Endothelial cell of umbilical vein (primary cell): Measurements from ENCODE around the gene SUFU. TPM values are rescaled to one million over a fixed set of nuclear protein-coding genes. Genes with fewer than 3 reads are reported as not detected.

Experiments
- BruUV-seq: library from RNA; stranded (reverse); fragments of 400-500 nt; replicated peaks from 2 replicates; lab custom pipeline; 2021; lab: Mats Ljungman, UMichigan
- CTCF ChIA-PET: fragments of 300-600, 350-600 bp; sonication (Branson Sonifier 250); formaldehyde crosslinking; loops from one replicate; lab custom pipeline; 2021; ENCODE audit warnings: antibody characterized with exemption, inconsistent platforms; lab: Charles Lee
- POLR2A ChIA-PET: fragments of 300-600, 350-600 bp; sonication (Branson Sonifier 250); formaldehyde crosslinking; loops from one replicate; lab custom pipeline; 2021; ENCODE audit warnings: antibody characterized with exemption, inconsistent platforms; lab: Charles Lee
- DNase-seq: peaks from one replicate; pipeline ENCODE4 v3.0.0-alpha.2; 2011; ENCODE audit warnings: low read depth, low spot score
- FAIRE-seq: peaks from 2 replicates; lab custom pipeline; 2011; peaks lifted over from hg19 to GRCh38; lab: Jason Lieb, UNC
- H2AFZ ChIP-seq: 2 replicates; pipeline ENCODE4 v1.6.0; 2012; ENCODE audit warnings: low read depth, low read length, control low read depth, inconsistent platforms
- H3K27ac ChIP-seq: 2 replicates; pipeline ENCODE4 v1.5.1; 2011; ENCODE audit warnings: low read depth, mild to moderate bottlenecking, control low read depth, low read length, moderate library complexity; ENCODE audit not compliant: insufficient read depth
- H3K27me3 ChIP-seq, 2 experiments: 2 replicates each; pipeline versions ENCODE4 v1.6.0 to v1.6.1; 2011; ENCODE audit warnings: low read length in 2 of 2, mixed read lengths in 1 of 2; ENCODE audit not compliant: control insufficient read depth in 2 of 2, insufficient read depth in 2 of 2
- H3K36me3 ChIP-seq, 2 experiments: 2 replicates in 1 of 2; 3 replicates in 1 of 2; pipeline ENCODE4 v1.5.1; 2011; ENCODE audit warnings: low read length in 2 of 2, mild to moderate bottlenecking in 1 of 2, moderate library complexity in 1 of 2; ENCODE audit not compliant: control insufficient read depth in 2 of 2, insufficient read depth in 2 of 2; ENCODE audit errors: extremely low read depth in 1 of 2
- H3K4me1 ChIP-seq: 3 replicates; pipeline ENCODE4 v1.5.1; 2011; ENCODE audit warnings: mild to moderate bottlenecking, low read length; ENCODE audit not compliant: control insufficient read depth, insufficient read depth; ENCODE audit errors: extremely low read depth
- H3K4me2 ChIP-seq: 2 replicates; pipeline ENCODE4 v1.6.1; 2011; ENCODE audit warnings: low read length, control low read depth, mixed read lengths; ENCODE audit not compliant: insufficient read depth
- H3K4me3 ChIP-seq, 3 experiments: fragments of 200-600 bp in 1 of 3; sonication (generic), shearing (Covaris generic) in 1 of 3; replicated peaks in 1 of 3; 2 replicates each; pipeline ENCODE4 v1.5.1; 2011 to 2016; ENCODE audit warnings: control low read depth in 3 of 3, low read length in 3 of 3, mild to moderate bottlenecking in 2 of 3, inconsistent platforms in 1 of 3, low read depth in 1 of 3, moderate library complexity in 1 of 3; ENCODE audit not compliant: insufficient read depth in 1 of 3
- H3K79me2 ChIP-seq: 2 replicates; pipeline ENCODE4 v1.6.0; 2012; ENCODE audit warnings: low read length, inconsistent platforms; ENCODE audit not compliant: control insufficient read depth, insufficient read depth
- H3K9ac ChIP-seq: replicated peaks from 2 replicates; pipeline ENCODE3; 2011; ENCODE audit warnings: low read length, control low read depth; ENCODE audit not compliant: insufficient read depth; ENCODE audit errors: extremely low read depth
- H3K9me1 ChIP-seq: replicated peaks from 3 replicates; pipeline ENCODE4 v1.6.0; 2011; ENCODE audit warnings: mild to moderate bottlenecking, low read length; ENCODE audit not compliant: control insufficient read depth, insufficient read depth; ENCODE audit errors: extremely low read depth
- H3K9me3 ChIP-seq: replicated peaks from 2 replicates; pipeline ENCODE4 v1.5.1; 2012; ENCODE audit warnings: low read length, inconsistent platforms; ENCODE audit not compliant: control insufficient read depth, insufficient read depth
- H4K20me1 ChIP-seq: replicated peaks from 2 replicates; pipeline ENCODE3; 2011; ENCODE audit warnings: mild to moderate bottlenecking, low read length; ENCODE audit not compliant: control insufficient read depth, insufficient read depth; ENCODE audit errors: extremely low read depth
- EZH2 ChIP-seq: IDR thresholded peaks from 2 replicates; pipeline ENCODE4 v1.6.1; 2012; ENCODE audit warnings: borderline replicate concordance, low read depth, mild to moderate bottlenecking, moderate library complexity, low read length, inconsistent platforms; ENCODE audit not compliant: severe bottlenecking
- FOS ChIP-seq: IDR thresholded peaks from 2 replicates; pipeline ENCODE4 v1.6.1; 2011; ENCODE audit warnings: mild to moderate bottlenecking, low read length, moderate library complexity, borderline replicate concordance; ENCODE audit not compliant: insufficient read depth
- GATA2 ChIP-seq: IDR thresholded peaks from 2 replicates; pipeline ENCODE4 v1.7.0; 2011; ENCODE audit warnings: low read depth, mild to moderate bottlenecking, moderate library complexity, mixed read lengths, low read length; ENCODE audit not compliant: insufficient read length, insufficient read depth
- JUN ChIP-seq: IDR thresholded peaks from 2 replicates; pipeline ENCODE4 v1.6.1; 2011; ENCODE audit warnings: borderline replicate concordance, low read depth; ENCODE audit not compliant: insufficient read length, insufficient read depth
- MYC ChIP-seq: IDR thresholded peaks from one replicate; pipeline ENCODE4 v1.6.1; 2011; ENCODE audit warnings: mild to moderate bottlenecking, low read depth, low read length
- POLR2A ChIP-seq: IDR thresholded peaks from 2 replicates; pipeline ENCODE4 v1.6.1; 2012; ENCODE audit warnings: low read depth, mild to moderate bottlenecking, control low read depth, low read length
- POLR2AphosphoS5 ChIP-seq: IDR thresholded peaks from 2 replicates; pipeline ENCODE4 v1.6.1; 2012; ENCODE audit warnings: low read depth, mild to moderate bottlenecking, control low read depth, low read length, moderate library complexity; ENCODE audit not compliant: insufficient read depth
- dilution Hi-C: fragments of 300-500 bp; cut with MboI; formaldehyde crosslinking; loops from one replicate; pipeline ENCODE4 v1.15.0; 2019; ENCODE audit warnings: low sequenced_read_pairs; ENCODE audit not compliant: extremely low pct_ligation_motif_present
- intact Hi-C: fragments of 100-400 bp; cut with micrococcal nuclease; formaldehyde crosslinking; loops from one replicate; pipeline ENCODE4 v1.10.0; 2022
- polyA plus RNA-seq, 4 experiments: library from polyadenylated mRNA; depleted of rRNA in 3 of 4; stranded (reverse) in 3 of 4; unstranded in 1 of 4; fragments of >200 nt; gene quantifications; 2 replicates each; pipeline versions ENCODE4 v1.2.1 to v1.2.3, GENCODE V29; 2011 to 2012; ENCODE audit warnings: missing spikeins in 1 of 4
- total RNA-seq: library from RNA; stranded (reverse); gene quantifications from 2 replicates; pipeline ENCODE4 v1.2.3, GENCODE V29; 2021
- TF ChIP-seq, protein P1 (sequence below), 2 donors: IDR thresholded peaks; 1 replicate in 1 of 2; 2 replicates in 1 of 2; pipeline ENCODE4 v1.5.1; 2011; ENCODE audit warnings: low read length in 2 of 2, mild to moderate bottlenecking in 2 of 2, moderate library complexity in 2 of 2, control low read depth in 1 of 2, inconsistent platforms in 1 of 2, low read depth in 1 of 2; ENCODE audit not compliant: insufficient read depth in 1 of 2; ENCODE audit errors: extremely low read depth in 1 of 2
- TF ChIP-seq, protein P2 (sequence below): IDR thresholded peaks from 2 replicates; pipeline ENCODE4 v1.6.1; 2011; ENCODE audit not compliant: insufficient read depth, insufficient read length

SUFU gene
- total and polyA plus RNA-seq, 2 donors (not counting 3 experiments of a cell fraction or from before 2014, with no cell fraction given), result 10.1 to 16.3 TPM

DNA sequence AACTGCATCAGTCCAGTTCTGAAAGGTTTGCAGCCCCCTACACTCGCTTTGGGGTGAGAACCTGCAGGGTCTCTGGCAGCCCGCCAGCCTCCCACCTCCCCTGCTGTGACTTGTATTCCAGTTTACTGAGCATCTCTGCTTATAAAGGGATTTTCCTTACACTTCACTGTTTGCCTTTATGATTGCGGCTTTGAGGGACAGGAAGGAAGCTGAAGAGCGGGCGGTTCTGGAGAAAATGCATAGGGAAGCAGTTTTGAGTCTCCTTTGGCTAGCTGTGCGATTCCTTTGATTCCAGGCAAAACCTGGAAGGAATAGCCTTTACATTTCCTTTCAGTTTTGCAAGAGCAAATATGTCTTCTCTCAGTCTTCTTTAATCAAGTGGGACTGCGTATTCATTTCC lies 75.6 kb downstream of the SUFU start:
- H3K4me2 ChIP-seq, result peak overlapping the region; percentile 2
- CTCF ChIA-PET, result interaction anchor here (0.8 to 6.6 kb wide), 9 partner anchors 17 to 410 kb away, joined by 3 to 261 read pairs (median 4); partner anchors contain the start of genes ACTR1A and SUFU
- BruUV-seq, result no TSS peak

DNA sequence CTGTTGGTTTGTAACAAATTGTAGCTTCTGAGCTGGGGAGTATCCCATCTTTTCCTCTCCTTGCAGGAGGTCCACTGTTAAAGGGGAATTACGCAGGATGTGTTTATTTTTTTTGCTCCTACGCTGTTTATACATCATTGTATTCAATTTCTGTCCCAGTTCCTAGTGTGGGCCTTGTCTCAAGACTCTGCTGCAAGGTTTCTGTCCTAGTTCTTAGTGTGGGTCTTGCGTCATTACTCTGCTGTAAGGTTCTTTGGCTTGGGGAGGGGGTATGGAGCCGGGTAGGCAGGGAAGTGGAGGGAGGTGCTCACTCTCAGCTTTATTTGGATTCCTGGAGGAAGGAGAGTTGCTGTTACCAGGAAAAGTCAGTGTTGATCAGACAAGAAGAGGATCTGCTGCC lies 76.5 kb downstream of the SUFU start:
- no peaks in the 10 kb centered on the region for H4K20me1 ChIP-seq
- no peaks in the 10 kb centered on the region for H3K27me3 ChIP-seq
- dilution Hi-C loops, result no loop called here
- no peak overlapping the region for H3K4me3 ChIP-seq
- H3K9ac ChIP-seq, result no peak overlapping the region
- intact Hi-C loops, result loop anchor here (5.0 to 10.0 kb wide), 2 partner anchors 348 to 415 kb away; no protein-coding TSS in a partner anchor
- no peak overlapping the region for H2AFZ ChIP-seq
- no peak overlapping the region for H3K27ac ChIP-seq
- no peaks in the 10 kb centered on the region for H3K36me3 ChIP-seq
- ChIA-PET CTCF (interaction anchor here (0.7 to 6.6 kb wide), 9 partner anchors 16 to 411 kb away, joined by 3 to 261 read pairs (median 4); partner anchors contain the start of genes ACTR1A and SUFU), POLR2A (no interaction called here)
- peak overlapping the region; percentile 14 for H3K4me2 ChIP-seq
- TF ChIP-seq POLR2A (no peak), MYC (no peak), POLR2AphosphoS5 (no peak), GATA2 (no peak), JUN (no peak), EZH2 (no peak), FOS (no peak)
- TF ChIP-seq, protein P1, sequence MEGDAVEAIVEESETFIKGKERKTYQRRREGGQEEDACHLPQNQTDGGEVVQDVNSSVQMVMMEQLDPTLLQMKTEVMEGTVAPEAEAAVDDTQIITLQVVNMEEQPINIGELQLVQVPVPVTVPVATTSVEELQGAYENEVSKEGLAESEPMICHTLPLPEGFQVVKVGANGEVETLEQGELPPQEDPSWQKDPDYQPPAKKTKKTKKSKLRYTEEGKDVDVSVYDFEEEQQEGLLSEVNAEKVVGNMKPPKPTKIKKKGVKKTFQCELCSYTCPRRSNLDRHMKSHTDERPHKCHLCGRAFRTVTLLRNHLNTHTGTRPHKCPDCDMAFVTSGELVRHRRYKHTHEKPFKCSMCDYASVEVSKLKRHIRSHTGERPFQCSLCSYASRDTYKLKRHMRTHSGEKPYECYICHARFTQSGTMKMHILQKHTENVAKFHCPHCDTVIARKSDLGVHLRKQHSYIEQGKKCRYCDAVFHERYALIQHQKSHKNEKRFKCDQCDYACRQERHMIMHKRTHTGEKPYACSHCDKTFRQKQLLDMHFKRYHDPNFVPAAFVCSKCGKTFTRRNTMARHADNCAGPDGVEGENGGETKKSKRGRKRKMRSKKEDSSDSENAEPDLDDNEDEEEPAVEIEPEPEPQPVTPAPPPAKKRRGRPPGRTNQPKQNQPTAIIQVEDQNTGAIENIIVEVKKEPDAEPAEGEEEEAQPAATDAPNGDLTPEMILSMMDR (IDR thresholded peaks at IDR 0.05; ENCODE audit: extremely low read depth in 1 of 2, insufficient read depth in 1 of 2, low read depth in 1 of 2, low read length in 2 of 2), result no peak
- TF ChIP-seq, protein P2, sequence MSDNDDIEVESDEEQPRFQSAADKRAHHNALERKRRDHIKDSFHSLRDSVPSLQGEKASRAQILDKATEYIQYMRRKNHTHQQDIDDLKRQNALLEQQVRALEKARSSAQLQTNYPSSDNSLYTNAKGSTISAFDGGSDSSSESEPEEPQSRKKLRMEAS, result no peak
- H3K79me2 ChIP-seq, result no peaks in the 10 kb centered on the region
- peaks cover 16% of the 10 kb centered on the region for H3K4me1 ChIP-seq
- peak; percentile 60 for DNase-seq
- BruUV-seq, result no TSS peak
- H3K9me1 ChIP-seq, result no peaks in the 10 kb centered on the region
- no peaks in the 10 kb centered on the region for H3K9me3 ChIP-seq
- FAIRE-seq, result peak; percentile 48

More for the DNA sequence above, 75.6 kb downstream of the SUFU start:
- no peaks in the 10 kb centered on the region for H3K36me3 ChIP-seq
- no peak overlapping the region for H3K9ac ChIP-seq
- peak overlapping the region; percentile 38 for H2AFZ ChIP-seq
- TF ChIP-seq, protein P1 (IDR thresholded peaks at IDR 0.05; ENCODE audit: extremely low read depth in 1 of 2, insufficient read depth in 1 of 2, low read depth in 1 of 2, low read length in 2 of 2), result no peak
- TF ChIP-seq JUN, result no peak
- no peaks in the 10 kb centered on the region for H3K9me1 ChIP-seq
- DNase-seq, result peak; percentile 21
- POLR2A ChIA-PET, result no interaction called here
- no peaks in the 10 kb centered on the region for H3K9me3 ChIP-seq
- H3K4me1 ChIP-seq, result peaks cover 16% of the 10 kb centered on the region
- H4K20me1 ChIP-seq, result no peaks in the 10 kb centered on the region
- H3K4me3 ChIP-seq, result no peak overlapping the region
- dilution Hi-C loops, result no loop called here
- intact Hi-C loops, result no loop called here
- peak; percentile 63 for FAIRE-seq
- H3K79me2 ChIP-seq, result no peaks in the 10 kb centered on the region
- no peak overlapping the region for H3K27ac ChIP-seq
- no peaks in the 10 kb centered on the region for H3K27me3 ChIP-seq
